Tibial nerve (tissue), 4 donors: ENCODE measurements around the gene CFAP54.

Source experiments
- EP300 ChIP-seq, 2 donors: sonication (generic); formaldehyde crosslinking; IDR thresholded peaks; one replicate each; pipeline ENCODE4 v1.6.1; 2017; ENCODE audit warnings: antibody characterized with exemption in 2 of 2, mild to moderate bottlenecking in 1 of 2
- POLR2A ChIP-seq, 2 donors: fragments of 450-650 bp; IDR thresholded peaks; one replicate each; pipeline ENCODE4 v1.6.1; 2017; ENCODE audit warnings: antibody characterized with exemption in 2 of 2, mild to moderate bottlenecking in 2 of 2, moderate library complexity in 2 of 2
- TF ChIP-seq, protein P1 (sequence below), 5 experiments: fragments of 200-600 bp in 3 of 5; fragments of 450-650 bp in 2 of 5; sonication (generic) in 3 of 5; IDR thresholded peaks; one replicate each; pipeline ENCODE4 v1.5.1; 2016 to 2019; ENCODE audit warnings: antibody characterized with exemption in 5 of 5, mild to moderate bottlenecking in 3 of 5, moderate library complexity in 2 of 5

DNA sequence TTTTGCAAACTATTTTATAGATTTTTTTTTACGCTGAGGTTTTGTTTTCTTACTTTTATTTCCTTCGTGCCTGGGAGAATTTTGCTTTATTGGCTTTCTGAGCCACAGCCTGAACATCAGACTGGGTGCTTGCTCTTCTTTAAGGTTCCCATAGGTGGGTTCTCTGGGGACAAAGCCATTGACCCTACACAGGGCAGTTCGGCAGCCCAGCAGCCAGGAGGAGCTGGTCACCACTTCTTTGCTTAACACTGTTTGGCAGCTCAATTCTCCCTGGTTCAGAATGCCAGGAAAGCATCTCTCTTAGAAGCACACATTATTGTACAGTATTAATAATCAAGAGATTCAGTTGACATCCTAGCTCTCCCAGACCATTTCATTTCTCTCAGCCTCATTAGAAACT lies 276.9 kb downstream of the CFAP54 start:
- TF ChIP-seq, protein P1, sequence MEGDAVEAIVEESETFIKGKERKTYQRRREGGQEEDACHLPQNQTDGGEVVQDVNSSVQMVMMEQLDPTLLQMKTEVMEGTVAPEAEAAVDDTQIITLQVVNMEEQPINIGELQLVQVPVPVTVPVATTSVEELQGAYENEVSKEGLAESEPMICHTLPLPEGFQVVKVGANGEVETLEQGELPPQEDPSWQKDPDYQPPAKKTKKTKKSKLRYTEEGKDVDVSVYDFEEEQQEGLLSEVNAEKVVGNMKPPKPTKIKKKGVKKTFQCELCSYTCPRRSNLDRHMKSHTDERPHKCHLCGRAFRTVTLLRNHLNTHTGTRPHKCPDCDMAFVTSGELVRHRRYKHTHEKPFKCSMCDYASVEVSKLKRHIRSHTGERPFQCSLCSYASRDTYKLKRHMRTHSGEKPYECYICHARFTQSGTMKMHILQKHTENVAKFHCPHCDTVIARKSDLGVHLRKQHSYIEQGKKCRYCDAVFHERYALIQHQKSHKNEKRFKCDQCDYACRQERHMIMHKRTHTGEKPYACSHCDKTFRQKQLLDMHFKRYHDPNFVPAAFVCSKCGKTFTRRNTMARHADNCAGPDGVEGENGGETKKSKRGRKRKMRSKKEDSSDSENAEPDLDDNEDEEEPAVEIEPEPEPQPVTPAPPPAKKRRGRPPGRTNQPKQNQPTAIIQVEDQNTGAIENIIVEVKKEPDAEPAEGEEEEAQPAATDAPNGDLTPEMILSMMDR (IDR thresholded peaks at IDR 0.05) = no peak
- TF ChIP-seq POLR2A (IDR thresholded peaks at IDR 0.05) (no peak), EP300 (IDR thresholded peaks at IDR 0.05) (no peak)
